Spleen (tissue), 7 donors: ENCODE data around the gene NCOA3.

Experiments
- POLR2AphosphoS5 ChIP-seq, 3 donors: sonication (generic); formaldehyde crosslinking; IDR thresholded peaks; one replicate each; pipeline ENCODE4 v1.5.1; 2017; ENCODE audit warnings: antibody characterized with exemption in 3 of 3
- TF ChIP-seq, protein P1 (sequence below), 11 experiments: fragments of 200-600 bp in 7 of 11; fragments of 450-650 bp in 4 of 11; sonication (generic) in 4 of 11; IDR thresholded peaks in 8 of 11; conservative IDR thresholded peaks in 3 of 11; 1 replicate in 7 of 11; 2 replicates in 4 of 11; pipeline versions ENCODE4 v1.4.0 to v1.8.0; 2016 to 2021; ENCODE audit warnings: antibody characterized with exemption in 11 of 11, inconsistent platforms in 4 of 11, mild to moderate bottlenecking in 1 of 11
- donor health status: DM: no; HTN: no; CAD: no; lungs with moderate emphysema.
- donor health status: DM: no; HTN: no; CAD: no.
- donor health status: DM: no; HTN: no; CAD: no.

DNA sequence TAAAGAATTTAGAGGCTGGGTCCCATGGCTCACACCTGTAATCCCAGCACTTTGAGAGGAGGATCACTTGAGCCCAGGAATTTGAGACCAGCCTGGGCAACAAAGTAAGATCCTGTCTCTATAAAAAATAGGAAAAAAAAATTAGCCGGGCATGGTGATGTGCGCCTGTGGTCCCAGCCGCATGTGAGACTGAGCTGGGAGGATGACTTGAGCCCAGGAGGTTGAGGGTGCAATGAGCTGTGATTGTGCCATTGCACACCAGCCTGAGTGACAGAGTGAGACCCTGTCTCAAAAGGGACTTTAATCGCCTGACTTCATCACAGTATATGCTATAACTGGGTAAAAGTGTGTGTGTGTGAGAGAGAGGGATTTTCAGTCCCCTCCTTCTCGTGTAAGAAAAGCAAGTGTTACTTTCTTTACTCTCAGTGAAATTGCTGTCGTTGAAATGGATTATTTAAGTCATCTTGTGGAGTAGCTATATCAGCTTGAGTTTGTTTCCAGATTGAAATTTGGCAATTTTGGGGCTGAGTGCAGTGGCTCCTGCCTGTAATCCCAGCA is 7.5 kb downstream of the NCOA3 start:
- TF ChIP-seq, protein P1, sequence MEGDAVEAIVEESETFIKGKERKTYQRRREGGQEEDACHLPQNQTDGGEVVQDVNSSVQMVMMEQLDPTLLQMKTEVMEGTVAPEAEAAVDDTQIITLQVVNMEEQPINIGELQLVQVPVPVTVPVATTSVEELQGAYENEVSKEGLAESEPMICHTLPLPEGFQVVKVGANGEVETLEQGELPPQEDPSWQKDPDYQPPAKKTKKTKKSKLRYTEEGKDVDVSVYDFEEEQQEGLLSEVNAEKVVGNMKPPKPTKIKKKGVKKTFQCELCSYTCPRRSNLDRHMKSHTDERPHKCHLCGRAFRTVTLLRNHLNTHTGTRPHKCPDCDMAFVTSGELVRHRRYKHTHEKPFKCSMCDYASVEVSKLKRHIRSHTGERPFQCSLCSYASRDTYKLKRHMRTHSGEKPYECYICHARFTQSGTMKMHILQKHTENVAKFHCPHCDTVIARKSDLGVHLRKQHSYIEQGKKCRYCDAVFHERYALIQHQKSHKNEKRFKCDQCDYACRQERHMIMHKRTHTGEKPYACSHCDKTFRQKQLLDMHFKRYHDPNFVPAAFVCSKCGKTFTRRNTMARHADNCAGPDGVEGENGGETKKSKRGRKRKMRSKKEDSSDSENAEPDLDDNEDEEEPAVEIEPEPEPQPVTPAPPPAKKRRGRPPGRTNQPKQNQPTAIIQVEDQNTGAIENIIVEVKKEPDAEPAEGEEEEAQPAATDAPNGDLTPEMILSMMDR (IDR thresholded peaks at IDR 0.05 in 8 of 11, conservative IDR thresholded peaks at IDR 0.05 in 3 of 11), result no peak
- TF ChIP-seq POLR2AphosphoS5 (IDR thresholded peaks at IDR 0.05), result no peak
